H1 (cell line): ENCODE data around the gene ZNF367. TPM values are rescaled to one million over a fixed set of nuclear protein-coding genes. Genes with fewer than 3 reads are reported as not detected.
A peak's percentile ranks its signal among the peaks of the same experiment; 100 is the strongest.

Experiments used
- CTCF ChIA-PET: fragments of 300-600 bp; sonication (Branson Sonifier 250); formaldehyde crosslinking; loops from one replicate; lab custom pipeline; 2021; ENCODE audit not compliant: partially characterized antibody; lab: Charles Lee
- POLR2A ChIA-PET: fragments of 300-600 bp; sonication (Branson Sonifier 250); formaldehyde crosslinking; loops from one replicate; lab custom pipeline; 2021; ENCODE audit warnings: inconsistent platforms; ENCODE audit not compliant: partially characterized antibody; lab: Charles Lee
- DNase-seq, 2 experiments: peaks; one replicate each; pipeline versions ENCODE4 v3.0.0 to v3.0.0-alpha.2; 2010 to 2022; ENCODE audit warnings: low spot score in 2 of 2, low read depth in 1 of 2, mixed read lengths in 1 of 2
- FAIRE-seq: peaks from 2 replicates; lab custom pipeline; 2011; peaks lifted over from hg19 to GRCh38; lab: Jason Lieb, UNC
- H2AFZ ChIP-seq: 2 replicates; pipeline ENCODE4 v1.8.1; 2012; ENCODE audit warnings: low read length, inconsistent platforms
- H2AK5ac ChIP-seq: 2 replicates; pipeline ENCODE4 v1.6.1; 2013; ENCODE audit warnings: low read depth, low read length
- H2BK120ac ChIP-seq: replicated peaks from 2 replicates; pipeline ENCODE3; 2013; ENCODE audit warnings: low read depth, low read length, inconsistent platforms
- H2BK12ac ChIP-seq: 2 replicates; pipeline ENCODE4 v1.6.1; 2013; ENCODE audit warnings: low read depth, low read length
- H2BK15ac ChIP-seq: 2 replicates; pipeline ENCODE4 v1.6.1; 2013; ENCODE audit warnings: low read length
- H2BK20ac ChIP-seq: 2 replicates; pipeline ENCODE4 v1.6.1; 2013; ENCODE audit warnings: low read length
- H2BK5ac ChIP-seq: 2 replicates; pipeline ENCODE4 v1.6.1; 2013; ENCODE audit warnings: low read depth, low read length
- H3K14ac ChIP-seq: 2 replicates; pipeline ENCODE4 v1.6.1; 2013; ENCODE audit warnings: inconsistent platforms; ENCODE audit not compliant: insufficient read length
- H3K18ac ChIP-seq: 2 replicates; pipeline ENCODE4 v1.6.1; 2013; ENCODE audit warnings: low read length; ENCODE audit errors: extremely low read depth
- H3K23ac ChIP-seq: 2 replicates; pipeline ENCODE4 v1.6.1; 2013; ENCODE audit warnings: inconsistent platforms; ENCODE audit not compliant: insufficient read length
- H3K23me2 ChIP-seq: 2 replicates; pipeline ENCODE4 v1.6.1; 2013; ENCODE audit warnings: low read depth, low read length
- H3K27ac ChIP-seq: 2 replicates; pipeline ENCODE4 v1.6.1; 2011; ENCODE audit warnings: low read depth, low read length, inconsistent platforms
- H3K27me3 ChIP-seq, 4 experiments: replicated peaks in 1 of 4; 1 replicate in 1 of 4; 2 replicates in 3 of 4; pipeline versions ENCODE4 v1.6.1 to v1.8.1; 2011 to 2013; ENCODE audit warnings: low read length in 3 of 4, mild to moderate bottlenecking in 3 of 4, inconsistent platforms in 2 of 4, mixed read lengths in 2 of 4, moderate library complexity in 1 of 4; ENCODE audit not compliant: control insufficient read depth in 3 of 4, insufficient read depth in 3 of 4; ENCODE audit errors: extremely low read depth in 1 of 4
- H3K36me3 ChIP-seq, 4 experiments: 2 replicates each; pipeline versions ENCODE4 v1.6.1 to v1.8.1; 2011 to 2013; ENCODE audit warnings: mild to moderate bottlenecking in 4 of 4, low read length in 3 of 4, moderate library complexity in 2 of 4, control low read depth in 1 of 4, inconsistent platforms in 1 of 4; ENCODE audit not compliant: insufficient read depth in 4 of 4, control insufficient read depth in 2 of 4
- H3K4ac ChIP-seq: replicated peaks from 2 replicates; pipeline ENCODE3; 2013; ENCODE audit warnings: low read length, low read depth, mixed read lengths, inconsistent platforms; ENCODE audit not compliant: insufficient read length
- H3K4me1 ChIP-seq, 4 experiments: replicated peaks in 1 of 4; 1 replicate in 1 of 4; 2 replicates in 3 of 4; pipeline versions ENCODE4 v1.6.1 to v1.8.1; 2011 to 2013; ENCODE audit warnings: low read length in 3 of 4, inconsistent platforms in 2 of 4, mixed read lengths in 1 of 4; ENCODE audit not compliant: insufficient read depth in 4 of 4, control insufficient read depth in 3 of 4
- H3K4me2 ChIP-seq, 2 experiments: 2 replicates each; pipeline versions ENCODE4 v1.6.1 to v1.8.1; 2011 to 2013; ENCODE audit warnings: low read depth in 2 of 2, low read length in 2 of 2, control low read depth in 1 of 2, inconsistent platforms in 1 of 2, mild to moderate bottlenecking in 1 of 2; ENCODE audit not compliant: insufficient read depth in 1 of 2
- H3K4me3 ChIP-seq, 4 experiments: fragments of 200-600, 300-600 bp in 1 of 4; sonication (generic), shearing (Covaris generic), sonication (Bioruptor Twin) in 1 of 4; 2 replicates each; pipeline versions ENCODE4 v1.5.1 to v1.8.1; 2011 to 2016; ENCODE audit warnings: low read length in 4 of 4, low read depth in 3 of 4, control low read depth in 2 of 4, inconsistent platforms in 2 of 4, mild to moderate bottlenecking in 2 of 4, mixed read lengths in 1 of 4, moderate library complexity in 1 of 4; ENCODE audit not compliant: insufficient read depth in 2 of 4; ENCODE audit errors: extremely low read depth in 1 of 4
- H3K56ac ChIP-seq: replicated peaks from 2 replicates; pipeline ENCODE3; 2013; ENCODE audit warnings: low read depth, mild to moderate bottlenecking, mixed read lengths, low read length, inconsistent platforms; ENCODE audit not compliant: insufficient read length
- H3K79me1 ChIP-seq: 2 replicates; pipeline ENCODE4 v1.6.1; 2013; ENCODE audit warnings: low read depth, low read length, control low read depth
- H3K79me2 ChIP-seq, 2 experiments: 2 replicates each; pipeline versions ENCODE4 v1.6.1 to v1.8.1; 2012 to 2013; ENCODE audit warnings: low read length in 2 of 2, mild to moderate bottlenecking in 2 of 2, inconsistent platforms in 1 of 2; ENCODE audit not compliant: insufficient read depth in 2 of 2, control insufficient read depth in 1 of 2
- H3K9ac ChIP-seq, 4 experiments: replicated peaks in 1 of 4; 1 replicate in 1 of 4; 2 replicates in 3 of 4; pipeline versions ENCODE4 v1.6.1 to v1.8.1; 2011 to 2013; ENCODE audit warnings: low read depth in 3 of 4, low read length in 3 of 4, control low read depth in 2 of 4, mild to moderate bottlenecking in 2 of 4, moderate library complexity in 2 of 4, inconsistent platforms in 1 of 4; ENCODE audit errors: extremely low read depth in 1 of 4
- H3K9me3 ChIP-seq, 2 experiments: 2 replicates each; pipeline versions ENCODE4 v1.6.1 to v1.8.1; 2012 to 2013; ENCODE audit warnings: mild to moderate bottlenecking in 2 of 2, moderate library complexity in 2 of 2, control low read depth in 1 of 2, inconsistent platforms in 1 of 2, low read depth in 1 of 2, low read length in 1 of 2, mixed read lengths in 1 of 2; ENCODE audit not compliant: insufficient read depth in 2 of 2
- H4K20me1 ChIP-seq, 2 experiments: replicated peaks in 1 of 2; 2 replicates each; pipeline versions ENCODE3 to v1.8.1; 2011 to 2013; ENCODE audit warnings: inconsistent platforms in 2 of 2, low read length in 2 of 2, mild to moderate bottlenecking in 1 of 2; ENCODE audit not compliant: insufficient read depth in 2 of 2, control insufficient read depth in 1 of 2
- H4K5ac ChIP-seq: 2 replicates; pipeline ENCODE4 v1.6.1; 2013; ENCODE audit warnings: low read length, low read depth, mixed read lengths, inconsistent platforms; ENCODE audit not compliant: insufficient read length
- H4K8ac ChIP-seq: 2 replicates; pipeline ENCODE4 v1.8.0; 2013; ENCODE audit warnings: mild to moderate bottlenecking, moderate library complexity, low read length, inconsistent platforms; ENCODE audit not compliant: insufficient read depth; ENCODE audit errors: extremely low read depth
- H4K91ac ChIP-seq: replicated peaks from 2 replicates; pipeline ENCODE3; 2013; ENCODE audit warnings: low read length, mixed read lengths, inconsistent platforms; ENCODE audit not compliant: insufficient read length
- EGR1 ChIP-seq: IDR thresholded peaks from 2 replicates; pipeline ENCODE4 v1.6.1; 2011; ENCODE audit warnings: low read depth, low read length, borderline replicate concordance
- HDAC2 ChIP-seq, 2 experiments: fragments of 300-600 bp in 1 of 2; sonication (generic) in 1 of 2; IDR thresholded peaks; 2 replicates each; pipeline ENCODE4 v1.6.1; 2011 to 2012; ENCODE audit warnings: low read depth in 2 of 2, low read length in 2 of 2, mild to moderate bottlenecking in 2 of 2, moderate library complexity in 2 of 2, borderline replicate concordance in 1 of 2, inconsistent platforms in 1 of 2
- SP4 ChIP-seq: IDR thresholded peaks from 2 replicates; pipeline ENCODE4 v1.6.1; 2012; ENCODE audit warnings: low read length, inconsistent platforms
- SUZ12 ChIP-seq: fragments of 200-600 bp; sonication (generic); IDR thresholded peaks from 2 replicates; pipeline ENCODE4 v1.6.1; 2012; ENCODE audit warnings: mild to moderate bottlenecking, inconsistent platforms, low read length, moderate library complexity, mixed read lengths
- YY1 ChIP-seq: IDR thresholded peaks from 2 replicates; pipeline ENCODE4 v1.6.1; 2011; ENCODE audit warnings: low read depth, mild to moderate bottlenecking, low read length
- WGBS, 2 experiments: shearing (Covaris generic) in 1 of 2; methylation state at CpG; one replicate each; pipeline versions ENCODE4 v1.1.6 to v1.1.7; 2013 to 2015; ENCODE audit warnings: low lambda C conversion rate in 2 of 2, mixed read lengths in 2 of 2, inconsistent platforms in 1 of 2, low coverage in 1 of 2, missing lambda C conversion rate in 1 of 2; ENCODE audit not compliant: insufficient replicate concordance in 2 of 2, insufficient coverage in 1 of 2, insufficient read length in 1 of 2; ENCODE audit errors: extremely low coverage in 1 of 2, missing lambda C conversion rate in 1 of 2; 5-methylcytosine and 5-hydroxymethylcytosine counted together
- polyA plus RNA-seq, 7 experiments: library from polyadenylated mRNA; depleted of rRNA in 3 of 7; stranded (reverse) in 5 of 7; unstranded in 2 of 7; fragments of >200 nt in 5 of 7; fragments of 200-250 nt in 2 of 7; gene quantifications; 1 replicate in 5 of 7; 2 replicates in 1 of 7; 4 replicates in 1 of 7; pipeline versions ENCODE4 v1.2.1 to v1.2.3, GENCODE V29; 2011 to 2013; ENCODE audit warnings: missing spikeins in 2 of 7, mixed read lengths in 2 of 7
- total RNA-seq: library from RNA; stranded (reverse); fragmentation: NEBNext Ultra II Directional; extraction: Animal tissue kit (Norgen Biotek cat#: 25700); gene quantifications from 2 replicates; pipeline ENCODE4 v1.2.1, GENCODE V29; 2021

Gene ZNF367
- total and polyA plus RNA-seq, 2 of the 8 experiments (the other 6 are each of a cell fraction or from before 2014, with no cell fraction given), result 2.2 to 8.2 TPM

DNA sequence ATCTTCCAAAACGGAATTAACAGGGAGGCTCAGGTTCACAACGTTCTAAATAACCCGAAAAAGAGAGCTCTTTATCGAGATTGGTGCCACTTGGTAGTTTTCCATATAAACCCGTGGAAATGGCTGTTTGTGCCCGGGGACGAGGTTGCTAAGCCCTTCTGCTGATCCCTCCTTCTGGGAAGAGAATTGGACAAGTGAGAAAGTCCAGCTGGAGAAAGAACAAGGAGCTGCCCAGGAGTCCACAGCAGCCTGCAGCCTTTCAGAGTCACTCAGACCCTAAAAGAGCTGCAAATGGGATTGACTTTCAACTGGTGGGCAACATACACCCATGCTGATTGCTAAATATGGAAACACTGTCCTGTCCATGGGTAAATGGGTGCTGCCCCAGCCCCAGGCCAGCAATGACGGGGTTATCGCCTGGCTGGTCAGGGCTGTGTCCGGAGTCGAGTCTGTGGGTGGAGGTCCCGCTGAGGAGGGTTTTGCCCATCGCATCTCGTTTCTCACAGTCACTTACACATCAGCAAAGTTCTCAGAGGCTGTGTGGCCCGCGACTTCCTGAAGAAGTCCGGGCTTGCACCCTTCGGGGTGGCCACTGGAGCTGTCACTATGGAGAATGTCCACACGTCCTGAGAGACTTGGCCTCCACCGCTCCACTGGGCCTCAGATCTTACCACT lies 75.5 kb downstream of the ZNF367 start:
- Histone ChIP-seq H3K79me2 (no peaks in the 10 kb centered on the region), H4K20me1 (no peaks in the 10 kb centered on the region), H3K18ac (no peak overlapping the region), H3K56ac (no peak overlapping the region), H3K9ac (no peak overlapping the region; a peak in 2 of 7 replicates), H3K79me1 (no peaks in the 10 kb centered on the region), H2AK5ac (peak overlapping the region; percentile 33; the same call in 1 of the 2 replicates), H2BK15ac (0 out of 2 replicates have a peak overlapping the region, but pooled peaks have one; percentile 61), H2BK12ac (peak overlapping the region; percentile 93), H3K4me1 (peaks cover 0 to 33% (median 17%) of the 10 kb centered on the region in 4 experiments; a peak in 6 of 7 replicates), H3K27me3 (no peaks in the 10 kb centered on the region), H3K4ac (peak overlapping the region; percentile 66), H3K23me2 (no peaks in the 10 kb centered on the region), H3K23ac (no peak overlapping the region), H3K14ac (no peak overlapping the region), H3K9me3 (no peaks in the 10 kb centered on the region; a peak in 1 of 4 replicates), H2AFZ (no peak overlapping the region), H4K5ac (no peak overlapping the region), H2BK20ac (peak overlapping the region; percentile 84), H2BK5ac (peak overlapping the region; percentile 28; the same call in 1 of the 2 replicates), H3K36me3 (no peaks in the 10 kb centered on the region), H2BK120ac (peak overlapping the region; percentile 72), H4K91ac (peak overlapping the region; percentile 93), H3K4me2 (no peak overlapping the region), H3K27ac (no peak overlapping the region), H4K8ac (peak overlapping the region; percentile 43; the same call in 1 of the 2 replicates), H3K4me3 (no peak overlapping the region)
- no peak for FAIRE-seq
- POLR2A ChIA-PET, result interaction anchor here (1.1 kb wide), 1 partner anchor 8 kb away, joined by 3 read pairs; no protein-coding TSS in a partner anchor
- WGBS, 2 experiments, result 91% methylated on average over 20 of the region's 20 CpGs; no CpG with 5 or more reads in 1 of the 2 experiments
- CTCF ChIA-PET, result interaction anchor here (0.7 to 2.9 kb wide), 5 partner anchors 9 to 97 kb away, joined by 3 to 21 read pairs (median 4); no protein-coding TSS in a partner anchor
- TF ChIP-seq SP4 (no peak), YY1 (no peak), HDAC2 (IDR thresholded peaks at IDR 0.05; ENCODE audit: borderline replicate concordance in 1 of 2, low read depth in 2 of 2, low read length in 2 of 2) (no peak), EGR1 (no peak), SUZ12 (no peak)
- no peak for DNase-seq
